Measurements from ENCODE around the gene BTBD16. TPM values are rescaled to one million over a fixed set of nuclear protein-coding genes. Genes with fewer than 3 reads are reported as not detected.

BTBD16 gene
- total and polyA plus RNA-seq, 2 of the 4 experiments (the other 2 are of a cell fraction), result not detected

GRCh38 chr10:122386514-122386913, 115.4 kb downstream of the BTBD16 start:
- H3K27me3 ChIP-seq (ENCODE audit: control insufficient read depth, insufficient read depth, low read length), result no peaks in the 10 kb centered on the region
- H4K5ac ChIP-seq (ENCODE audit: low read depth, low read length), result no peak overlapping the region
- no peak overlapping the region for H3K18ac ChIP-seq (ENCODE audit: low read depth, low read length)
- no peak overlapping the region for H3K9ac ChIP-seq (ENCODE audit: low read depth, low read length)
- H4K20me1 ChIP-seq (ENCODE audit: insufficient read depth, low read length), result peaks cover 3% of the 10 kb centered on the region; the same call in 1 of the 2 replicates
- H2BK20ac ChIP-seq (ENCODE audit: low read depth, low read length), result no peak overlapping the region
- no CpG with 5 or more reads among the region's 2 CpGs for WGBS, 2 experiments (ENCODE audit: extremely low coverage in 2 of 2, insufficient read length in 1 of 2)
- no peak overlapping the region for H3K27ac ChIP-seq (ENCODE audit: insufficient read depth, low read length)
- H3K79me1 ChIP-seq (ENCODE audit: low read depth in 1 of 2, low read length in 2 of 2), result peaks cover 11% of the 10 kb centered on the region in 2 experiments; a peak in 3 of 4 replicates
- in situ Hi-C loops (cut with MboI; ENCODE audit: low sequenced_read_pairs) (no loop called here), intact Hi-C loops (cut with micrococcal nuclease) (loop anchor here (2.0 kb wide), 1 partner anchor 24 kb away; no protein-coding TSS in a partner anchor), dilution Hi-C loops (cut with HindIII; ENCODE audit: low sequenced_read_pairs, unreplicated experiment) (no loop called here)
- ATAC-seq (ENCODE audit: low read depth) (no peak), DNase-seq (no peak)
- no peak overlapping the region for H2BK5ac ChIP-seq (ENCODE audit: low read depth, low read length, poor library complexity, severe bottlenecking)
- no peak overlapping the region for H3K4me2 ChIP-seq (ENCODE audit: low read depth, low read length)
- H2BK120ac ChIP-seq (ENCODE audit: low read depth, low read length), result no peak overlapping the region
- no peak overlapping the region for H3K14ac ChIP-seq (replicated peaks; ENCODE audit: low read depth, low read length)
- BruUV-seq (replicated peaks), result no TSS peak
- no peaks in the 10 kb centered on the region for H3K36me3 ChIP-seq (ENCODE audit: control insufficient read depth, insufficient read depth, low read length)
- CTCF ChIA-PET, result no interaction called here
- H3K4me3 ChIP-seq (ENCODE audit: insufficient read depth, low read depth, low read length), result no peak overlapping the region
- no peak overlapping the region for H2AK9ac ChIP-seq (replicated peaks; ENCODE audit: low read depth, low read length, poor library complexity)
- POLR2A ChIA-PET (ENCODE audit: unreplicated experiment), result no interaction called here
- H2AFZ ChIP-seq (replicated peaks; ENCODE audit: low read length, poor library complexity), result no peak overlapping the region
- no peak overlapping the region for H2BK15ac ChIP-seq (ENCODE audit: low read depth, low read length)
- no peak overlapping the region for H4K8ac ChIP-seq (ENCODE audit: low read depth in 2 of 2, low read length in 2 of 2)
- H3K23ac ChIP-seq (ENCODE audit: low read depth, low read length), result no peak overlapping the region
- no peaks in the 10 kb centered on the region; the same call in 1 of the 2 replicates for H3K9me1 ChIP-seq (ENCODE audit: insufficient read depth, low read length)
- H3K4me1 ChIP-seq (ENCODE audit: control insufficient read depth, insufficient read depth, low read length), result no peaks in the 10 kb centered on the region
- H3K4ac ChIP-seq (ENCODE audit: low read depth, low read length), result no peak overlapping the region
- H4K91ac ChIP-seq (ENCODE audit: insufficient read depth, low read depth, low read length), result no peak overlapping the region
- H3K9me3 ChIP-seq (ENCODE audit: control insufficient read depth, insufficient read depth, low read length), result no peaks in the 10 kb centered on the region
- no peak overlapping the region for H2AK5ac ChIP-seq (ENCODE audit: low read depth, low read length)
- TF ChIP-seq RAD21 (IDR thresholded peaks at IDR 0.05; ENCODE audit: low read length) (no peak), POLR2A (IDR thresholded peaks at IDR 0.05; ENCODE audit: low read depth, low read length) (no peak), RCOR1 (IDR thresholded peaks at IDR 0.05; ENCODE audit: insufficient replicate concordance, low read length) (no peak), MXI1 (IDR thresholded peaks at IDR 0.05; ENCODE audit: borderline replicate concordance, low read depth, low read length) (no peak), NFE2L2 (IDR thresholded peaks at IDR 0.05; ENCODE audit: low read depth, low read length) (no peak)
- no peak overlapping the region for H3K56ac ChIP-seq (ENCODE audit: extremely low read depth, insufficient read depth, low read length)

Measured in IMR-90 (cell line).